Vagina (tissue), 2 donors: Measurements from ENCODE around the gene STON2. TPM values are rescaled to one million over a fixed set of nuclear protein-coding genes. Genes with fewer than 3 reads are reported as not detected.

Experiments used
- DNase-seq, 2 donors: peaks; one replicate each; pipeline ENCODE4 v3.0.0-alpha.2; 2017; ENCODE audit errors: extremely low spot score in 2 of 2
- H3K27ac ChIP-seq: fragments of 200-600 bp; sonication (generic); one replicate; pipeline ENCODE4 v1.5.1; 2019
- H3K27me3 ChIP-seq: fragments of 200-600 bp; sonication (generic); one replicate; pipeline ENCODE4 v1.5.1; 2019
- H3K36me3 ChIP-seq, 2 donors: fragments of 200-600 bp; sonication (generic); one replicate each; pipeline ENCODE4 v1.5.1; 2017 to 2019
- H3K4me1 ChIP-seq: fragments of 200-600 bp; sonication (generic); one replicate; pipeline ENCODE4 v1.5.1; 2019
- H3K4me3 ChIP-seq, 2 donors: fragments of 200-600 bp; sonication (generic); 1 replicate in 1 of 2; 2 replicates in 1 of 2; pipeline ENCODE4 v1.5.1; 2016 to 2019
- H3K9me3 ChIP-seq: fragments of 200-600 bp; sonication (generic); one replicate; pipeline ENCODE4 v1.5.1; 2019
- CTCF ChIP-seq, 3 experiments: fragments of 450-650 bp in 2 of 3; fragments of 200-600 bp in 1 of 3; sonication (generic) in 1 of 3; IDR thresholded peaks; one replicate each; pipeline ENCODE4 v1.5.1; 2017 to 2019; ENCODE audit warnings: antibody characterized with exemption in 3 of 3, mild to moderate bottlenecking in 2 of 3, moderate library complexity in 2 of 3
- POLR2A ChIP-seq, 2 donors: fragments of 450-650 bp; IDR thresholded peaks; one replicate each; pipeline ENCODE4 v1.6.1; 2017; ENCODE audit warnings: antibody characterized with exemption in 2 of 2, mild to moderate bottlenecking in 2 of 2, moderate library complexity in 2 of 2
- POLR2AphosphoS5 ChIP-seq, 2 donors: sonication (generic); formaldehyde crosslinking; IDR thresholded peaks; one replicate each; pipeline ENCODE4 v1.9.0; 2017; ENCODE audit warnings: antibody characterized with exemption in 2 of 2, mild to moderate bottlenecking in 2 of 2, low read depth in 1 of 2; ENCODE audit not compliant: insufficient read depth in 1 of 2
- intact Hi-C: fragments of 100-400 bp; cut with DNase I; formaldehyde crosslinking; loops from one replicate; pipeline ENCODE4 v1.15.1; 2023
- total RNA-seq: library from RNA; depleted of rRNA; stranded (reverse); fragments of >200 nt; gene quantifications from one replicate; pipeline ENCODE4 v1.2.3, GENCODE V29; 2016

Gene STON2
- total RNA-seq, 1 donor from 2014 or later: 39.8 TPM

- Histone ChIP-seq H3K4me3 (no peak overlapping the region), H3K4me1 (no peaks in the 10 kb centered on the region), H3K27me3 (no peaks in the 10 kb centered on the region), H3K9me3 (no peaks in the 10 kb centered on the region), H3K27ac (no peak overlapping the region), H3K36me3 (no peaks in the 10 kb centered on the region)
- no peak for TF ChIP-seq POLR2AphosphoS5 (IDR thresholded peaks at IDR 0.05; ENCODE audit: insufficient read depth in 1 of 2, low read depth in 1 of 2)
- intact Hi-C loops: no loop called here
- no peak for DNase-seq
Observed at GRCh38 chr14:81301371-81301770, 98.8 kb downstream of the STON2 start.

GRCh38 chr14:81298911-81299310 is 101.2 kb downstream of the STON2 start:
- Histone ChIP-seq H3K9me3 (no peaks in the 10 kb centered on the region), H3K27ac (no peak overlapping the region), H3K27me3 (no peaks in the 10 kb centered on the region), H3K36me3 (no peaks in the 10 kb centered on the region), H3K4me1 (no peaks in the 10 kb centered on the region), H3K4me3 (no peak overlapping the region)
- TF ChIP-seq POLR2AphosphoS5 (IDR thresholded peaks at IDR 0.05; ENCODE audit: insufficient read depth in 1 of 2, low read depth in 1 of 2) (no peak), POLR2A (IDR thresholded peaks at IDR 0.05) (no peak), CTCF (IDR thresholded peaks at IDR 0.05) (no peak)
- intact Hi-C loops: no loop called here
- DNase-seq: no peak

GRCh38 chr14:81298122-81298521 is 102.0 kb downstream of the STON2 start:
- H3K27me3 ChIP-seq: no peaks in the 10 kb centered on the region
- H3K4me1 ChIP-seq: no peaks in the 10 kb centered on the region
- no peaks in the 10 kb centered on the region for H3K9me3 ChIP-seq
- no peak overlapping the region for H3K27ac ChIP-seq
- DNase-seq: no peak
- no peak overlapping the region for H3K4me3 ChIP-seq
- no peaks in the 10 kb centered on the region for H3K36me3 ChIP-seq
- no peak for TF ChIP-seq POLR2A (IDR thresholded peaks at IDR 0.05)
- TF ChIP-seq POLR2AphosphoS5 (IDR thresholded peaks at IDR 0.05; ENCODE audit: insufficient read depth in 1 of 2, low read depth in 1 of 2): no peak
- no peak for TF ChIP-seq CTCF (IDR thresholded peaks at IDR 0.05)
- intact Hi-C loops: no loop called here

- no peaks in the 10 kb centered on the region for H3K4me1 ChIP-seq
- no peak for DNase-seq
- no peak overlapping the region for H3K27ac ChIP-seq
- no peaks in the 10 kb centered on the region for H3K36me3 ChIP-seq
- TF ChIP-seq CTCF (IDR thresholded peaks at IDR 0.05) (no peak), POLR2AphosphoS5 (IDR thresholded peaks at IDR 0.05; ENCODE audit: insufficient read depth in 1 of 2, low read depth in 1 of 2) (no peak), POLR2A (IDR thresholded peaks at IDR 0.05) (no peak)
- no peak overlapping the region for H3K4me3 ChIP-seq
- no peaks in the 10 kb centered on the region for H3K9me3 ChIP-seq
- H3K27me3 ChIP-seq: no peaks in the 10 kb centered on the region
- intact Hi-C loops: no loop called here
Observed at GRCh38 chr14:81295958-81296923, 103.9 kb downstream of the STON2 start.

GRCh38 chr14:81289516-81289915 is 110.6 kb downstream of the STON2 start:
- no peak for DNase-seq
- Histone ChIP-seq H3K4me3 (no peak overlapping the region), H3K36me3 (no peaks in the 10 kb centered on the region), H3K4me1 (no peaks in the 10 kb centered on the region), H3K27ac (no peak overlapping the region), H3K9me3 (no peaks in the 10 kb centered on the region), H3K27me3 (no peaks in the 10 kb centered on the region)
- TF ChIP-seq CTCF (IDR thresholded peaks at IDR 0.05) (no peak), POLR2AphosphoS5 (IDR thresholded peaks at IDR 0.05; ENCODE audit: insufficient read depth in 1 of 2, low read depth in 1 of 2) (no peak), POLR2A (IDR thresholded peaks at IDR 0.05) (no peak)
- intact Hi-C loops: no loop called here
